ENCODE measurements around the gene LMOD2.
"Not testable (repeated sequence)": the region's sequence is repeated elsewhere in the genome, so short reads cannot be mapped to it uniquely, and the experiment has no call there.

Gene LMOD2, protein sequence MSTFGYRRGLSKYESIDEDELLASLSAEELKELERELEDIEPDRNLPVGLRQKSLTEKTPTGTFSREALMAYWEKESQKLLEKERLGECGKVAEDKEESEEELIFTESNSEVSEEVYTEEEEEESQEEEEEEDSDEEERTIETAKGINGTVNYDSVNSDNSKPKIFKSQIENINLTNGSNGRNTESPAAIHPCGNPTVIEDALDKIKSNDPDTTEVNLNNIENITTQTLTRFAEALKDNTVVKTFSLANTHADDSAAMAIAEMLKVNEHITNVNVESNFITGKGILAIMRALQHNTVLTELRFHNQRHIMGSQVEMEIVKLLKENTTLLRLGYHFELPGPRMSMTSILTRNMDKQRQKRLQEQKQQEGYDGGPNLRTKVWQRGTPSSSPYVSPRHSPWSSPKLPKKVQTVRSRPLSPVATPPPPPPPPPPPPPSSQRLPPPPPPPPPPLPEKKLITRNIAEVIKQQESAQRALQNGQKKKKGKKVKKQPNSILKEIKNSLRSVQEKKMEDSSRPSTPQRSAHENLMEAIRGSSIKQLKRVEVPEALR

DNA sequence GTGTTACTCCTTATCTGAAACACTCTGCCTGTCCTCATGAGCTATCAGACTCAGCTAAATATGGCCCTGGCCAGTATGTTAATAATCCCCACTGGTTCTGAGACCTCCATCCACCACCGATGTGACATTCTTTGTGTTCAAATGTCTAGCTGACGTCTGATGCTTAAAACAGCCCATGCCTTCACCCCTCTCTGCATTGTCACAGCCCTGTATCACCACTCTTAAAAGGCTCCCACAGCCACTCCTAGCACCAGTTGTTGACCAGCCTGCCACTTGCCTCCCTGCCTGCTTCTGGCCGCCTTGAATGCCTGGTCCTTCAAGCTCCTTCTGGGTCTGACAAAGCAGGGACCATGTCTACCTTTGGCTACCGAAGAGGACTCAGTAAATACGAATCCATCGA lies at the start of gene LMOD2:
Gene LMOD2 (plus strand): TSS at position 253 of the 400 bp plus-strand sequence. CDS start 98 bp downstream, at position 351.
- DNase-seq, result no peak

DNA sequence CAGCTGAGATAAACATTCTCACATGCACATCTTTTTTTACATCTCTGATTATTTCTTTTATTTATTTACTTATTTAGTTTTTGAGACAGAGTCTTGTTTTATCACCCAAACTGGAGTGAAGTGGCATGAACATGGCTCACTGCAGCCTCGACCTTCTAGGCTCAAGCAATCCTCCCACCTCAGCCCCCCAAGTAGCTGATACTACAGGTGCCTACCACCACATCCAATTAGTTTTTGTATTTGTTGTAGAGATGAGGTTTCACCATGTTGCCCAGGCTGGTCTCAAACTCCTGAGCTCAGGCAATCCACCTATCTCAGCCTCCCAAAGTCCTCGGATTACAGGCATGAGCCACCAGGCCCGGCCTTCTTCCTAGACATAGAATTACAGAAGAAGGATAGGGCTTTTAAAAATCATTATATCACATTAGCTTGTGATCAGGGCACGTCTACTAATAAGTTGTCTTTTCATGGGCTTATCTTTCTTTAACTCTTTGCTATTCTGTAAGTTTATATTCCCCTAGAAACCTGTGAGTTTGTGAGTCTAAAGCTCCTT lies 48.2 kb upstream of the LMOD2 start:
- DNase-seq, result no peak

DNA sequence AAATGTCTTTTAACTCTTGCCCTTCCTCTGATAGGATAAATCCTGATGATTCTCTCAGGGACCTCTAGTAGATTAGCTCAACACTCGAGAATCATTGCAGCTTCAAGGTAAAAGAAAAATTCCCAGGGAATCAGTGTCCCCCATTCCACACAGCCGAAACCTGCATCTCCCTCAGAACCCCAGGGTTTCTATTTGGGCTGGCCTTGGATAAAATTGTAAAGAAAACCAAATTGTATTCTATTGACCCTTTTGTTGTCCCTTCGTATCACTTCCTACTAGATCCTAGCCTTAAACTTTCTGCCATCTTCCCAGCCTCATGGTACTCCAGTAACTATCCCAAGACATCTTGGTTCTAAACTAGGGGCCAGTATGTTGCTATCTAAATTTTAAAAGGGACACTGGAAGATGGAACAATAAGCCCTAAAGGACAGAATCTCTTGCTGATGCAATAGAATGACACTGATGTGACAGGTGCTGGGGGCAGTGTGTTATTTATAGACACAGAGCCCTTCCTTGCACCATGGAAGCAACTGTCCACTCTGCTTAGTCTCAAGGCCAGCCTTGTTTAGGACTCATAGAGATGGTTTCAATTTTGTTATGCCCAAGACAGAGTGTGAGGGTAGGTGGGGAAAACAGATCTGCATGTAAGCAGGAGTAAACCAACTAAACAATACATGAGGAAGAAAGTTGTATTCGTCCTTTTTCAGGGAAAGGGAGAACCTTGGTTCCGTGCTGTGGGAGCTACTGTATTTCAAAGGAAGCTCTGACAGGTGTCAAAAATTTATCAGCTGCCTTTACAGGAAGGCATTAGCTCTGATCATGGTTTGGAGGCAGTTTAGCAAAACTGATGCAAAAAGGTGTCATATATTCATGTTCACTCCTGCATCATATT lies 46.4 kb upstream of the LMOD2 start:
- peak; percentile 43 for DNase-seq

DNA sequence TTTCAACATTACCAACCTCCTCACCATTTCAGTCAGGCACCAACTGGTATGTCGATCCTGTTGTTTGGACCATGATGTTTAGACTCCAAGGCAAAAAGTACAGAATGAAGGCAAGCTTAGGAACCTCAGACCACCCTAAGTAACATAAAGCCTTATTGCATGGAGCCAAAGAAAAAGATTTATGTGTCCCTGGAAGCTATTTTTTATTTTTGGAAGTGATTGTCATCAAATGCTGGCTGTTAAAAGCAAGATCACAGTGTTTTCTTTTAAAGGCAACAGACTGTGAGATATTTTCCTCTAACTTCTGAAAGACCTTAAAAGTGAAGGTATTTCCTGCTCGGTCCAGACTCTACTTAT lies 45.8 kb upstream of the LMOD2 start:
- no peak for DNase-seq

DNA sequence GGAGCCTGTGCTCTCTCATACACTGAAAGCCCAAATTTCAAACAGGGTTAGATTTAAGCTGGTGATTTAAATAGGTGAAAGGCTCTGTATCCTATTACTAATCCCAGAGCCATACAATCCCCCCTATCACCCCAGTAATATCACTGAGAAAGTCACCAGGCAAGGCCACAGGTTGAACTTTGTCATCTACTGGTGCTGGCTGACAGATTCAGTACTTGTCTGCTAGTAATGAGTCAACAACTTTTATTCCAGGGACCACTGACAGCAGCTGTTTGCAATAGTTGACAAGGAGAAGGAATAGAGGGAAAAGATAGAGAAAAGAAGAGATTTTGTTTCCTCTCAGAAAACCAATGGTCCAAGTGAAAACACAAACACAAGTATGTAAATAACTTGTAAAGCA lies 43.6 kb upstream of the LMOD2 start:
- DNase-seq, result no peak

DNA sequence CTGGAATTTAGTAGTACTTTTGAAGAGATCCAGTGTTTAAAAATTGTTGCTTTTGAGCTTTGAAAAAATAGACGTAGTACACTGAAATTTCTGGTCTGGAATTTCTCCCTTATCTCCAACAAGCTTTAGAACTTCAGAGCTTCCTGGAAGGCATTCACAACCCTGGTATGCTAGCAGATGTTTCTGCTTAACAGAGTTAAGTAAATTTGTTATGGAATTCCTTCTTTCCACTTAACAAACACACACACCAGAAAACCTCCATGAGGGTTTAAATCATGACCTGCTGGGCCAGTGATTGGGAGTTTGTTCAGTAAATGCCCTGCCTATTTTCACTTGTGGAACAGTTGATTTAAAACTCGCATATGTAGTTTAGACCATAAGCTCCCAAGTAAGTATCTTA lies 40.3 kb upstream of the LMOD2 start:
- DNase-seq, result no peak

DNA sequence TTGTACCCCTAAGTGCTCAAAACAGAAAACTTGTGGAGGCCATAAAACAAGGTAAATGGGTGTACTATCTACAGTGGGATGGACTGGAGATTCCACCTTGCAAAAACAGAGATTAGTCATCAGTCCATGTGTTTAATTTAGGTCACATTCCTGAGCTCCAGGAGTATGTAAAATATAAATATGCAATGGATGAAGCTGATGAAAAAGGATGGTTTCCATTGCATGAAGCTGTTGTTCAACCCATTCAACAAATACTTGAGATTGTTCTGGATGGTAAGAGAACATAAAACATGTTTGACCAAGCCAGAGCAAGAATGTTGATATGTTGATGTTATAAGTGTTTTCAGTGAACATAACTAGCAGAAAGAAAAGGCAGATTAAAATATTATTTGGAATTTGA lies 39.4 kb upstream of the LMOD2 start:
- no peak for DNase-seq

DNA sequence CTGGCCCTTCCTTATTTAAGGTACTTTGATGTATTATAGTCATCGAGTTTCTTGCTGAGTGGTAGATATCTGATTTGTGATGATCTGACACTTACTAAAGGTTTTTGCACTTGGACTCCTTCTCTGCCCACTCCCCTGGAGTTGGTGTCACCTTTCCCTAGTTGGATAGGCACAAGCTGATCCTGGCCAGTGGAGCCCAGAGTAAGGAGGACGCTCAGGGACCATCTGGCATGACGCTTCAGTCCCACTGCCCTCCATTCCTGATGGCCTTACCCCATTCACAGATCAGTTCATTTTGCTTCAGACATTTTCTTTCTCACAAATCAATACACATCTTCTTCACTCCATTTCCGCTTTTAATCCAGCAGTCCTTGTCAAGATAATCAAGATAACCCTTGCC lies 34.0 kb upstream of the LMOD2 start:
- DNase-seq, result no peak

DNA sequence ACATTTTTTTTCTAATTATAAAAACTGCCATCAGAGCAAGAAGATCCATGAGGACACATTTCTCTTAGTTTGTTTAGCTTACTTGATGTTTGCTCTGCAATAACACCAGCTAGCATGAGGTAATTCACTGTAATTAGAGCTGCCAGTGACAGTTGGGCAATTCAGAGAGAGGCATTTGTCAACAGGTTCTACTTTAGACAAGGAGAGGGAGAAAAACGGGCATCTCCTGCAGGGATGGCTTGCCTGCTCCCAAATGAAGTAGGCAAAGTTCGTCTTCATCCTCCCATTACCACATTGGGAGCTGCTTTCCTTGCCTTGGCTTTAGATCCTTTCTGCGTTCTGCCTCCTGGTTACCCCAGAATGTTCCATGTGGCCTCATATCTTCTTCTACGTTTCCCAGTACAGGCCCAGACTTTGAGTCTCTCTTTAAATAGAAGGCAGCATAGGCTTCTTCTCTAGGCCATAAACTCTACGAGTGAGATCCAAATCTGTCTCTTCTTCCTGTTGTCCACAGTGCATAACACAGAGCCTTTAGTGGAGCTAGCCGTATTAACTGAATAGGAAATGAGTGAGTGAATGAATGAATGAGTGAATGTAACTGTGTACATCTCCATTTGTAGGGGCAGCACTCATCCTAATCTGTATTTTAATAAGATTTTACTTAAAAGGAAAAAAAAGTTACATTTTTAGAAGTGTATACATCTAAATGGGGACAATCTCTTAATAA lies 32.8 kb upstream of the LMOD2 start:
- peak; percentile 95 for DNase-seq

DNA sequence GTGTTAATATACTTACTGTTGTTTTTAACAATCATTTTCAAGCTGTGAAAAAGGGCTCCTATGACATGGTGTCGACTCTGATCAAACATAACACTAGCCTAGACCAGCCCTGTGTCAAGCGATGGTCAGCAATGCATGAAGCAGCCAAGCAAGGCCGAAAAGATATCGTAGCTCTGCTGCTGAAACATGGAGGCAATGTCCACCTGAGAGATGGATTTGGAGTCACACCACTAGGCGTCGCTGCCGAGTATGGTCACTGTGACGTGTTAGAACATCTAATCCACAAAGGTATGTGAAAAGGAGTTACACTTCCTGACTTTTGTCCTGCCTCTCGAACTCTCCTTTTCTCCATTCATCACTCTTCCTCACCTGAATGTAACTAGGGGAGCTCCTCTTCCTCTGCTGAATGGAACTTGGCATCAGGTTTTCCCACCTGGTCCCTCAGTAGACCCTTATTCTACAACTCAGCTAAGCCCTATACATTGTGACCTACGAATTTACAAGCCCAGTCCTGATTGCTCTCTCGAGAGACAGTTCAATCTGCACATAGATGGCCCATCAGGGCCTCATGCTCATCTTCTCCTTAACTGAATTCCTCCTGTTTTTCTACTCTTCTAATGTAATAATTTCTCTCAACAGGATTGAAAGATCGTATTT lies 31.0 kb upstream of the LMOD2 start:
- peak; percentile 76 for DNase-seq

DNA sequence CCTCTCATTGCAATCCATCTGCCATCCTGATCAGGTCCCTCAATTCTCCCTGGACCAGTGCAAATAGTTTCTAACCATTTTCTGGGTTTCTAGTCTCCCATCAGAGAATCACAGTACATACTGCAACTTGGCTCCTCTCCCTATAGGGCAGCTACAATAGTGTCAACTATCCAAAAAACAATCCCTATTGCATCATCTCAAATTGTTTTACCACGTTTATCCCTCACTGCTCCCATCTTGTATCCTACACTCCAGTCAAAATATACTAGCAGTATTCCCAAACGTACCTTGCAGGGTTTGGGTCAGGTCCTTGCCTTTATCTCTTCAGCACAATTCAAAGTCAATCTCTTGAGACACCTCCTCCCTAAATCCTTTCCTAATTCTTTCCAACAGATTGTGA lies 30.4 kb upstream of the LMOD2 start:
- DNase-seq, result no peak

DNA sequence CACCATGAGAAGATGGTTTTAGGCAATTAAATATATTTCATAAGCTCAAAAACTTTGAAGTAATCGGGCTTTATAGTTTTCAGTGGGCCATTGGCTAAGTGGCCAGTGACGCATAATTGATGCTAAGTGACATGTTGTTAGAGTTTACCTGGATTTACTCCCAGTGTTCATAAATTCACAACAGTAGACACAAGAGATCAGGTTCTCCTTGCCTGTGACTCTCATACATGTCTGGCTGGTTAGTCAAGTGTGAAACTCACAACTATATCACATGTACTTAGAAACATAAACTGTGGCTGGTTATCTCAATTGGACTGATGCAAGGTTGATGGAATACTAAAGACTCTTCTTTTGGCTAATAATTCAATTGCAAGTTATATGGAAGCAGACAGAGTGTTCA lies 27.8 kb upstream of the LMOD2 start:
- DNase-seq, result no peak

DNA sequence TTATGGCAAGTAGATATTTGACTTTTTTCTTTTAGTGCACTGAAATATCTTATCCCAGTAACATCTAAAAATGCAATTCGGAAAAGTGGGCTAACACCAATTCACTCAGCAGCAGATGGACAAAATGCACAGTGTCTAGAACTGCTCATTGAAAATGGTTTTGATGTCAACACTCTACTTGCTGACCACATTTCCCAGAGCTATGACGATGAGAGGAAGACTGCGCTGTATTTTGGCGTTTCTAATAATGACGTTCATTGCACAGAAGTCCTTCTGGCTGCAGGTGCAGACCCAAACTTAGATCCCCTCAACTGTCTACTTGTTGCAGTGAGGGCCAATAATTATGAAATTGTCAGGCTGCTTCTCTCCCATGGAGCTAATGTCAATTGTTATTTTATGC lies 26.8 kb upstream of the LMOD2 start:
- DNase-seq, result no peak

DNA sequence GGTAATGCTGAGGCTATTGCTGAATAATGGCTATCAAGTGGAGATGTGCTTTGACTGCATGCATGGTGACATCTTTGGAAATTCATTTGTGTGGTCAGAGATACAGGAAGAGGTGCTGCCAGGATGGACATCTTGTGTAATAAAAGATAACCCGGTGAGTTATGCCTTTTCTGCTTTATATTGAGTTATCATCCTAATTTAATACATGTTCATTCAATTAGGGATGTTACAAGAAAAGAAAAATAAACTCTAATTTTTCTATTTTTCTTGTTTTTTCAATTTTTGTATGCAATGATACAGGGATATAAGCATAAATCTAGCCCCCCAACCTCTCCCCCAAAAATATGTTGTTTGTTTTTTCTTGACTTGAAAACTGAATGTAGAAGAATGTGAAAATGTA lies 26.4 kb upstream of the LMOD2 start:
- peak; percentile 39 for DNase-seq

DNA sequence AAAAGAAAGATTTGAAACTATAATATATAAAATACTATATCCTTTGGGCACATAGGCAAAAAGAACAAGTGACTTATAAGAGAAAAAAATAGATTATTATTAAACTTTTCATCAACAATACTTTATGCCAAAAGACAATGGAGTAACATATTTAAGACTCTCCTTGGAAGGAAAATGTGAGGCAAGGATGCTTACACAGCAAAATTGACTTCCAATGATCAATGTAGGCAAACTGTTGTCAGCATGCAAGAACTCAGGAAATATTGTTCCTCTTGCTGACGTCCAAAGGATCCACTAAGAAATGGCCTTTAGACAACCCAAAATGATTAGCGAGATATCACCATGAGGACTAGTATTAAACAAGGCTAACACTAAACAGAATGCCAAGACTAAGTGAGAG lies 22.9 kb upstream of the LMOD2 start:
- DNase-seq, result no peak

DNA sequence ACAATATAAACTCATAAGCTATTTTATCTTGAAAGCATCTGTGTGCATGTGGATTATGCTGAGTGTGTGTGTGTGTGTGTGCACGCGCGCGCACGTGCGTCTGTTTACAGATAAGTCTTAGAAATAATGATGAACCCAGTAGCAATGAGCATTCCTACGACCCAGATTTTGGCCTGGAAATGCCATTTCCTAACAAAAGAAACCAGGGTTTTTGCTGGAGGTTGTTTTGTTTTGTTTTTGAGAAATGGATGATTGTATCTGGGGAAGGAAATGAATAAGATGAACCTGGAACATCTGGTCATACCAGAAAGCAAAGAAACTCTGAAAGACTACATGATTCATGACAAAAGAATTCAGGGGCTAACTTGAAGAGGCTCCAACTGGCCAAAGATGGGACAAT lies 22.1 kb upstream of the LMOD2 start:
- DNase-seq, result no peak

DNA sequence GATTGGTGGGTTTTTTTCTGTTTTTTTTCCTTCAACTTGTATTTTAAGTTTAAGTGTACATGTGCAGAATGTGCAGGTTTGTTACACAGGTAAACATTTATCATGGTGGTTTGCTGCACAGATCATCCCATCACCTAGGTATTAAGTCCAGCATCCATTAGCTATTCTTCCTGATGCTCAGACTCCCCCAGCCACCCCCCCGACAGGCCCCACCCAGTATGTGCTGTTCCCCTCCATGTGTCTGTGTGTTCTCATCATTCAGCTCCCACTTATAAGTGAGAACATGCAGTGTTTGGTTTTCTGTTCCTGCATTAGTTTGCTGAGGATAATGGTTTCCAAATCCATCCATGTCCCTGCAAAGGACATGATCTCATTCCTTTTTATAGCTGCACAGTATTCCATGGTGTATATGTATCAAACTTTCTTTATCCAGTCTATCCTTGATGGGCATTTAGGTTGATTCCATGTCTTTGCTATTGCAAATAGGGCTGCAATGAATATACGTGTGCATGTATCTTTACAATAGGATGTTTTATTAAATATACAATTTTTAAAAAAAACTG lies 21.6 kb upstream of the LMOD2 start:
- DNase-seq, result not testable (repeated sequence)

DNA sequence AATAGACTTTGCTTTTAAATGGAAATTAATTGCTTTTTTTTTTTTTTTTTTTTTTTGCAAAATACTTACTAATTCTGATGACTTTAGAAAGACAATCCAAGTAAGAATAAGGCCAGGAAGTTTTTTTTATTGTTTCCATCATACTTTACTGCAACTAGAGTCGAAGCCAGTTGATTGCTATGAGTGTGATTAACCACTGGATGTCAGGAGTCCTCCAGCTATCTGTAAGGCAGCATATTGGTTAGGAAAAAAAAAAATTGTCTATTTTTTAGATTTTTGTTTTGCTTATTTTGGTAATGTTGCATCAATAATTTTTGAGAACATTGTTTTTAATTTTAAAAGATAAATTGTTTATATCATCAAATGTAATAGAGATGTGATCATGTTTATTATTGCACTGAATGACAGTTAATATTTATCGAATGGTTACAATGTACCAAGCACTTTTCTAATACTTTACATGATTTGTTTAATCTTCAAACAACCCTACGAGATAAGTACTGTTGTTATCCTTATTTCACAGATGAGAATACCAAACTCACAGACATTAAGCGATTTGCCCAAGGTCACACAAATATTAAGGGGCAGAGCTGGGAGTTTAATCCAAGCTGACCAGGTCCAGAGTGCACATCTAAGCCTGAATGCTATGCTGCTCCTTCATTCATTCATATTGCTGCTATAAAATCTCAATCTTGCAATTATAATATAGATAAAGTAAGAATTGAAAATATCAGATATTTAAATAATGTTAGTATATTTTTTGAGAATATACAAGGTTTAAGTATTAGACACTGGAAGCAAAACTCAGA lies 19.9 kb upstream of the LMOD2 start:
- peak; percentile 43 for DNase-seq

DNA sequence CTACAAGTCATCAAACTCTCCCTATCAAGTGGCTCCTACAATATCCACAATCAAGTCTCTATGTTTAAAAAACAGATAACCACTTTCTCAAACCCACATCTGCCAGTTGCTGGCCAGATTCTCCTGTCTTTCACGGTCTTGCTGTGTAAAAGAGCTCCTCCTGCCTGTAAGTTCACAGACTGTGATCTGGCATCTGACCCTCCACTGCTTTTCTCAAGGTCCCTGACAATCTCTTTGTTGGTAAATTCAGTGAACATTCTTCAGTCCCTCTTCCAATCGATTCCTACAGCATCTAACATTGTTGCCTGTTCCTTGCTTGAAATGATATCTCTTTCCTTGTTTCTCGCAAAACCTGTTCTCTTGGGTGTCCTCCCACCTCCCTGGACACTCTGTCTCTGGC lies 18.5 kb upstream of the LMOD2 start:
- DNase-seq, result no peak

DNA sequence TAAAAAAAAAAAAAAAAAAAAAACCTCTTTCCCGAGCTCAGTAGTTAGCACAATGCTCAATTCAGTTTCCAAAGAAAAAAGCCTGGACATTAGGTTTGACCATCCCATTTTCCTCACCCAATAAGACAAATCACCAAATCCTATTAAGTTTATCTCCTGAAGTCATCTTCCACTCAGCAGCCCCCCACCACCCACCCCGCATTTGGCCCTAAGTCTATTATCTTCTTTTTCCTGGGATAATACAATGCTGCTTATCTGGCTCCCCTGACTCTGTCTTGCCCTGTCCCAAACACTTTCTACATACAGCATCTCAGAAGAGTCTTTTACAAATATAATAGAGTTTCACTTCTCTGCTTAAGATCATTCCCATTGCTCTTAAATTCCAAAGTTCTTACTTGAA lies 17.8 kb upstream of the LMOD2 start:
- no peak for DNase-seq

DNA sequence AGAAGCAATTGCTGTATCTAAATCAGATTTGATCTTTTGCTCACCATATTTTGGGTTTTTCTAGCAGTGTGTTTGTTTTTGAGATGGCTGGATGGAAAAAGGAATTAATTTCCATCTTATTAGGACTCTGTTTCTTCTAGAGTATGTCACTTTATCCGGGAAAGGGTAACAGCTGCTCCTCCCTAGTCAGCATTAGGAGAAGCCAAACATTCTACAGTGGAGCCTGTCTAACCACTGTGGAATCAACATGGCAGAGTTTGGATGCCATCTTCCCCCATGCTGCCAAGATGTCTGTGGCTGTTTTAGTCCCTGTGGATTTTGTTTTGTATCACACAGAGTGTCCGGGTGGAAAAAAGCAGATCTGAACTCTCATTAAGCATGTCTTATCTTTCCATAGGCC lies 16.0 kb upstream of the LMOD2 start:
- no peak for DNase-seq

Data from NCI-H146 (cell line).